GM21390 (cell line): ENCODE results near the gene FBXL12.
"Not testable (repeated sequence)": the region's sequence is repeated elsewhere in the genome, so short reads cannot be mapped to it uniquely, and the experiment has no call there.

ENCODE experiments used
- ATAC-seq: cut with Tn5 transposase; IDR thresholded peaks from one replicate; pipeline ENCODE4 v1.9.1; 2021; ENCODE audit not compliant: unreplicated experiment

The FBXL12 gene

GRCh38 chr19:9839415-9839814, 20.5 kb upstream of the FBXL12 start:
- no peak for ATAC-seq

GRCh38 chr19:9838324-9838723, 19.4 kb upstream of the FBXL12 start:
- no peak for ATAC-seq

GRCh38 chr19:9836021-9836420, 17.1 kb upstream of the FBXL12 start:
- no peak for ATAC-seq

- peak; percentile 11 for ATAC-seq
These were observed 16.6 kb upstream of the FBXL12 start for GRCh38 chr19:9835507-9835949.

- peak; percentile 96 for ATAC-seq
These were observed 16.0 kb upstream of the FBXL12 start, which contains the start of gene PIN1 for GRCh38 chr19:9834726-9835506. Gene PIN1 (plus strand): TSS chr19:9835318. CDS start chr19:9835345, 27 bp downstream.

- no peak for ATAC-seq
These were observed 15.4 kb upstream of the FBXL12 start for GRCh38 chr19:9834307-9834725.

- ATAC-seq: no peak
These were observed 9.7 kb upstream of the FBXL12 start for GRCh38 chr19:9828551-9829063.

- peak; percentile 75 for ATAC-seq
These were observed 8.7 kb upstream of the FBXL12 start, which contains the start of gene UBL5 for GRCh38 chr19:9827289-9828238. Gene UBL5 (plus strand): TSS chr19:9827918. CDS start chr19:9828338, 420 bp downstream.

GRCh38 chr19:9823816-9824215, 4.9 kb upstream of the FBXL12 start:
- no peak for ATAC-seq

GRCh38 chr19:9820034-9820433, 1.2 kb upstream of the FBXL12 start:
- not testable (repeated sequence) for ATAC-seq

- no peak for ATAC-seq
These were observed 674 bp upstream of the FBXL12 start for GRCh38 chr19:9819596-9819909.

- ATAC-seq: no peak
These were observed 625 bp downstream of the FBXL12 start for GRCh38 chr19:9818175-9818733.

GRCh38 chr19:9811139-9811538, 7.7 kb downstream of the FBXL12 start:
- no peak for ATAC-seq

GRCh38 chr19:9808855-9809824, 9.7 kb downstream of the FBXL12 start:
- no peak for ATAC-seq

GRCh38 chr19:9806803-9807202, 12.1 kb downstream of the FBXL12 start:
- ATAC-seq: no peak

- ATAC-seq: no peak
These were observed 16.9 kb downstream of the FBXL12 start for GRCh38 chr19:9801976-9802375.

- ATAC-seq: no peak
These were observed 19.7 kb downstream of the FBXL12 start for GRCh38 chr19:9799162-9799561.

- ATAC-seq: no peak
These were observed 21.0 kb downstream of the FBXL12 start for GRCh38 chr19:9797871-9798270.

- ATAC-seq: peak; percentile 59
These were observed 22.6 kb downstream of the FBXL12 start for GRCh38 chr19:9796113-9796773.
